ENCODE measurements around the gene CCDC12. TPM values are rescaled to one million over a fixed set of nuclear protein-coding genes. Genes with fewer than 3 reads are reported as not detected.

CCDC12 gene
- total and polyA plus RNA-seq, 2 of the 13 experiments (the other 11 are each of a cell fraction or from before 2014, with no cell fraction given), result 30.1 to 49.5 TPM

- TF ChIP-seq NFAT5 (CRISPR knock-in tag; IDR thresholded peaks at IDR 0.05), result no peak
- 0 out of 2 replicates have a peak, but pooled peaks have one; percentile 13 for TF ChIP-seq PATZ1 (CRISPR knock-in tag; IDR thresholded peaks at IDR 0.05)
- peak; percentile 49; the same call in 1 of the 2 replicates for TF ChIP-seq ZNF891 (CRISPR knock-in tag; IDR thresholded peaks at IDR 0.05)
Observed at GRCh38 chr3:46909535-46910161, 66.9 kb downstream of the CCDC12 start (continued).
